ENCODE results near the gene ABCB8. TPM values are rescaled to one million over a fixed set of nuclear protein-coding genes. Genes with fewer than 3 reads are reported as not detected.

The ABCB8 gene
- total and polyA plus RNA-seq, 9 of the 15 experiments (the other 6 are each of a cell fraction or from before 2014, with no cell fraction given): 7.6 to 106 (median 36.3) TPM

DNA sequence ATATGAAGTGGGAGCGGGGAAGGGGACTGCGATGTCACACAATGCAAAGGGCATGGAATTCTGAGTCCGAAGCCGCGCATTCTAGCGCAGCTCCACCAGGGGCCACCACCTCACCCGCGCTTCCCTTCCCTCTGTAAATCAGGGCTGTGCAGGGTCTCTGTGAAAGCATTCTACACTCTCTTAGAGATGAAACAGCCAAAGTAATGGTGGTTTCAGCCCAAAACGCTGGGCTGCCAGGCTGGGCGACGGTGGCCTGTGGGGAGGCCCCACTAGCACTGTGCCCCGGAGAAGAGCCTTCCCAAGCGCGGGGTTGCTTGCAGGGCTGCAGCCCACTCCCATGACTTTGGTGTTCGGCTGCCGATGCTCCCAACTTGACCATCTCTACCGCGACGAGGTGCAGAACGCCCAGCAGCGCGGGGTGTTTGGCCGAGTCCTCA lies 15.3 kb upstream of the ABCB8 start (continued):
- no peak for TF ChIP-seq RNF2 (IDR thresholded peaks at IDR 0.05)
- no peak for TF ChIP-seq ZNF609 (CRISPR knock-in tag; IDR thresholded peaks at IDR 0.05; ENCODE audit: borderline replicate concordance)
- TF ChIP-seq SMAD1 (IDR thresholded peaks at IDR 0.05; ENCODE audit: low read depth, low read length, partially characterized antibody): no peak
- no peak for TF ChIP-seq ADNP (tag; IDR thresholded peaks at IDR 0.05)
- TF ChIP-seq HDAC6 (IDR thresholded peaks at IDR 0.05; ENCODE audit: low read depth, low read length): no peak
- no peak for TF ChIP-seq SIN3B (IDR thresholded peaks at IDR 0.05; ENCODE audit: low read depth)
- peak; percentile 66; the same call in 1 of the 2 replicates for TF ChIP-seq REST (IDR thresholded peaks at IDR 0.05; ENCODE audit: borderline replicate concordance)
- no peak for TF ChIP-seq REST (CRISPR knock-in tag; IDR thresholded peaks at IDR 0.05; ENCODE audit: low read depth)
- 0 out of 2 replicates have a peak, but pooled peaks have one; percentile 12 for TF ChIP-seq KAT7 (CRISPR knock-in tag; IDR thresholded peaks at IDR 0.05; ENCODE audit: borderline replicate concordance)
- TF ChIP-seq ZNF3 (CRISPR knock-in tag; IDR thresholded peaks at IDR 0.05): no peak
- TF ChIP-seq XRCC3 (IDR thresholded peaks at IDR 0.05): no peak
- no peak for TF ChIP-seq HBP1 (CRISPR knock-in tag; IDR thresholded peaks at IDR 0.05)
- TF ChIP-seq CHD1 (IDR thresholded peaks at IDR 0.05; ENCODE audit: low read length): no peak

Data from K562 (cell line).